IMR-90 (cell line): ENCODE measurements around the gene PTPRN2. TPM values are rescaled to one million over a fixed set of nuclear protein-coding genes. Genes with fewer than 3 reads are reported as not detected.

Experiments used
- ATAC-seq: fragments of 200-7000 bp; cut with Tn5 transposase; 2 replicates; pipeline ENCODE4 v1.9.1; 2020; ENCODE audit warnings: low read depth, mild to moderate bottlenecking, moderate library complexity
- BruUV-seq: library from RNA; stranded (reverse); fragments of 400-500 nt; replicated peaks from 2 replicates; lab custom pipeline; 2021; lab: Mats Ljungman, UMichigan
- CTCF ChIA-PET: fragments of 300-600 bp; formaldehyde crosslinking; extraction: SDS; loops from one replicate; lab custom pipeline; 2021; ENCODE audit warnings: antibody characterized with exemption; lab: Yijun Ruan, JAX
- POLR2A ChIA-PET: fragments of 300-600 bp; sonication (Branson Sonifier 250); formaldehyde crosslinking; loops from one replicate; lab custom pipeline; 2022; ENCODE audit warnings: antibody characterized with exemption; ENCODE audit not compliant: unreplicated experiment; lab: Charles Lee
- DNase-seq: peaks from one replicate; pipeline ENCODE4 v3.0.0; 2013
- H2AFZ ChIP-seq: replicated peaks from 2 replicates; pipeline ENCODE3; 2013; ENCODE audit warnings: low read length, mild to moderate bottlenecking; ENCODE audit not compliant: poor library complexity
- H2AK5ac ChIP-seq: 2 replicates; pipeline ENCODE4 v1.6.1; 2013; ENCODE audit warnings: low read depth, low read length, inconsistent platforms
- H2AK9ac ChIP-seq: replicated peaks from 2 replicates; pipeline ENCODE3; 2013; ENCODE audit warnings: mild to moderate bottlenecking, low read depth, low read length, moderate library complexity; ENCODE audit not compliant: poor library complexity
- H2BK120ac ChIP-seq: 2 replicates; pipeline ENCODE4 v1.6.1; 2013; ENCODE audit warnings: low read depth, low read length, inconsistent platforms
- H2BK15ac ChIP-seq: 3 replicates; pipeline ENCODE4 v1.6.1; 2013; ENCODE audit warnings: low read depth, low read length, inconsistent platforms
- H2BK20ac ChIP-seq: 2 replicates; pipeline ENCODE4 v1.6.1; 2013; ENCODE audit warnings: low read depth, mild to moderate bottlenecking, inconsistent platforms, low read length, moderate library complexity
- H2BK5ac ChIP-seq: 2 replicates; pipeline ENCODE4 v1.6.1; 2013; ENCODE audit warnings: mild to moderate bottlenecking, low read depth, low read length, inconsistent platforms; ENCODE audit not compliant: poor library complexity, severe bottlenecking
- H3K14ac ChIP-seq: replicated peaks from 2 replicates; pipeline ENCODE4 v1.6.1; 2013; ENCODE audit warnings: low read depth, low read length, inconsistent platforms
- H3K18ac ChIP-seq: 2 replicates; pipeline ENCODE4 v1.6.1; 2013; ENCODE audit warnings: low read depth, low read length, control low read depth
- H3K23ac ChIP-seq: 2 replicates; pipeline ENCODE4 v1.6.1; 2013; ENCODE audit warnings: low read depth, low read length, inconsistent platforms
- H3K27ac ChIP-seq: 2 replicates; pipeline ENCODE4 v1.5.1; 2013; ENCODE audit warnings: mild to moderate bottlenecking, control low read depth, low read length; ENCODE audit not compliant: insufficient read depth
- H3K27me3 ChIP-seq: 2 replicates; pipeline ENCODE4 v1.6.1; 2013; ENCODE audit warnings: low read length; ENCODE audit not compliant: control insufficient read depth, insufficient read depth
- H3K36me3 ChIP-seq: 2 replicates; pipeline ENCODE4 v1.6.1; 2013; ENCODE audit warnings: low read length, mixed read lengths; ENCODE audit not compliant: control insufficient read depth, insufficient read depth
- H3K4ac ChIP-seq: 2 replicates; pipeline ENCODE4 v1.6.1; 2013; ENCODE audit warnings: low read depth, low read length, inconsistent platforms
- H3K4me1 ChIP-seq: 2 replicates; pipeline ENCODE4 v1.6.1; 2013; ENCODE audit warnings: low read length, mixed read lengths; ENCODE audit not compliant: control insufficient read depth, insufficient read depth
- H3K4me2 ChIP-seq: 2 replicates; pipeline ENCODE4 v1.6.1; 2013; ENCODE audit warnings: low read depth, mild to moderate bottlenecking, control low read depth, low read length, moderate library complexity
- H3K4me3 ChIP-seq: 2 replicates; pipeline ENCODE4 v1.5.1; 2013; ENCODE audit warnings: low read depth, mild to moderate bottlenecking, control low read depth, low read length, moderate library complexity; ENCODE audit not compliant: insufficient read depth
- H3K56ac ChIP-seq: 2 replicates; pipeline ENCODE4 v1.6.1; 2013; ENCODE audit warnings: low read length, inconsistent platforms; ENCODE audit not compliant: insufficient read depth; ENCODE audit errors: extremely low read depth
- H3K79me1 ChIP-seq, 2 experiments: 2 replicates each; pipeline ENCODE4 v1.6.1; 2013; ENCODE audit warnings: low read length in 2 of 2, inconsistent platforms in 1 of 2, low read depth in 1 of 2
- H3K9ac ChIP-seq: 2 replicates; pipeline ENCODE4 v1.6.1; 2013; ENCODE audit warnings: low read depth, low read length, control low read depth
- H3K9me1 ChIP-seq: 2 replicates; pipeline ENCODE4 v1.6.1; 2013; ENCODE audit warnings: low read length, inconsistent platforms; ENCODE audit not compliant: insufficient read depth
- H3K9me3 ChIP-seq: 2 replicates; pipeline ENCODE4 v1.6.1; 2013; ENCODE audit warnings: low read length; ENCODE audit not compliant: control insufficient read depth, insufficient read depth
- H4K20me1 ChIP-seq: 2 replicates; pipeline ENCODE4 v1.6.1; 2013; ENCODE audit warnings: low read length, inconsistent platforms; ENCODE audit not compliant: insufficient read depth
- H4K5ac ChIP-seq: 2 replicates; pipeline ENCODE4 v1.6.1; 2013; ENCODE audit warnings: mild to moderate bottlenecking, low read depth, low read length, control low read depth
- H4K8ac ChIP-seq, 2 experiments: 2 replicates each; pipeline ENCODE4 v1.6.1; 2013; ENCODE audit warnings: low read depth in 2 of 2, low read length in 2 of 2, control low read depth in 1 of 2, inconsistent platforms in 1 of 2
- H4K91ac ChIP-seq: 2 replicates; pipeline ENCODE4 v1.6.1; 2013; ENCODE audit warnings: low read depth, low read length, inconsistent platforms; ENCODE audit not compliant: insufficient read depth
- BHLHE40 ChIP-seq: fragments of 150-350 bp; IDR thresholded peaks from 2 replicates; pipeline ENCODE4 v1.6.1; 2016; ENCODE audit warnings: mild to moderate bottlenecking, low read depth, low read length
- CEBPB ChIP-seq: IDR thresholded peaks from 2 replicates; pipeline ENCODE4 v1.6.1; 2012; ENCODE audit warnings: low read depth, low read length, improper control_type of control experiment
- CHD1 ChIP-seq: IDR thresholded peaks from 2 replicates; pipeline ENCODE4 v1.6.1; 2012; ENCODE audit warnings: low read depth, low read length, improper control_type of control experiment
- ELK1 ChIP-seq: fragments of 150-350 bp; IDR thresholded peaks from 2 replicates; pipeline ENCODE4 v1.6.1; 2016; ENCODE audit warnings: low read depth, mild to moderate bottlenecking, low read length, moderate library complexity, borderline replicate concordance
- FOS ChIP-seq: fragments of 150-350 bp; IDR thresholded peaks from 2 replicates; pipeline ENCODE4 v1.6.1; 2016; ENCODE audit warnings: low read depth, low read length
- MAFK ChIP-seq: IDR thresholded peaks from 2 replicates; pipeline ENCODE4 v1.6.1; 2012; ENCODE audit warnings: low read depth, low read length, improper control_type of control experiment
- MAZ ChIP-seq: IDR thresholded peaks from 2 replicates; pipeline ENCODE4 v1.6.1; 2012; ENCODE audit warnings: low read depth, mild to moderate bottlenecking, low read length, improper control_type of control experiment, moderate library complexity, borderline replicate concordance
- MXI1 ChIP-seq: IDR thresholded peaks from 2 replicates; pipeline ENCODE4 v1.6.1; 2012; ENCODE audit warnings: low read depth, mild to moderate bottlenecking, low read length, moderate library complexity, borderline replicate concordance
- NFE2L2 ChIP-seq: fragments of 150-350 bp; IDR thresholded peaks from 2 replicates; pipeline ENCODE4 v1.6.1; 2016; ENCODE audit warnings: low read depth, mild to moderate bottlenecking, low read length
- POLR2A ChIP-seq: IDR thresholded peaks from 2 replicates; pipeline ENCODE4 v1.6.1; 2012; ENCODE audit warnings: mild to moderate bottlenecking, low read depth, low read length
- RAD21 ChIP-seq: IDR thresholded peaks from 2 replicates; pipeline ENCODE4 v1.6.1; 2012; ENCODE audit warnings: low read length, improper control_type of control experiment
- RCOR1 ChIP-seq: IDR thresholded peaks from 2 replicates; pipeline ENCODE4 v1.6.1; 2012; ENCODE audit warnings: mild to moderate bottlenecking, low read length, improper control_type of control experiment; ENCODE audit not compliant: insufficient replicate concordance
- RFX5 ChIP-seq: IDR thresholded peaks from 2 replicates; pipeline ENCODE4 v1.8.0; 2012; ENCODE audit warnings: low read depth, mild to moderate bottlenecking, low read length, moderate library complexity
- SMC3 ChIP-seq: fragments of 150-350 bp; IDR thresholded peaks from 2 replicates; pipeline ENCODE4 v1.6.1; 2016; ENCODE audit warnings: low read depth, mild to moderate bottlenecking, antibody characterized with exemption, low read length, moderate library complexity
- WGBS, 2 experiments: methylation state at CpG; one replicate each; pipeline versions ENCODE4 v1.1.5 to v1.1.7; 2013; ENCODE audit warnings: missing lambda C conversion rate in 2 of 2; ENCODE audit not compliant: insufficient read length in 1 of 2; ENCODE audit errors: extremely low coverage in 2 of 2; 5-methylcytosine and 5-hydroxymethylcytosine counted together
- dilution Hi-C: fragments of 300-500 bp; cut with HindIII; formaldehyde crosslinking; loops from one replicate; pipeline ENCODE4 v1.14.3; 2018; ENCODE audit warnings: low sequenced_read_pairs; ENCODE audit not compliant: unreplicated experiment
- in situ Hi-C: fragments of 300-500 bp; cut with MboI; formaldehyde crosslinking; loops from 3 replicates; pipeline ENCODE4 v1.14.3; 2019; ENCODE audit warnings: low sequenced_read_pairs, inconsistent platforms, mixed read lengths
- intact Hi-C: fragments of 100-400 bp; cut with micrococcal nuclease; formaldehyde crosslinking; loops from 2 replicates; pipeline ENCODE4 v1.10.0; 2022
- polyA plus RNA-seq, 3 experiments: library from polyadenylated mRNA; depleted of rRNA; stranded (reverse); fragments of >200 nt; gene quantifications; 2 replicates each; pipeline ENCODE4 v1.2.3, GENCODE V29; 2012; ENCODE audit warnings: low replicate concordance in 1 of 3
- total RNA-seq: library from RNA; depleted of rRNA; stranded (reverse); fragments of >200 nt; gene quantifications from 2 replicates; pipeline ENCODE4 v1.2.3, GENCODE V29; 2012
- TF ChIP-seq, protein P1 (sequence below): conservative IDR thresholded peaks from 2 replicates; pipeline ENCODE4 v1.5.1; 2012; ENCODE audit warnings: mild to moderate bottlenecking, low read depth, low read length, improper control_type of control experiment
- TF ChIP-seq, protein P2 (sequence below): fragments of 150-350 bp; IDR thresholded peaks from 2 replicates; pipeline ENCODE4 v1.6.1; 2017; ENCODE audit warnings: mild to moderate bottlenecking, antibody characterized with exemption, low read length, low read depth

Gene PTPRN2
- total and polyA plus RNA-seq, 2 of the 4 experiments (the other 2 are of a cell fraction), result 0.03 TPM; not detected in 1

DNA sequence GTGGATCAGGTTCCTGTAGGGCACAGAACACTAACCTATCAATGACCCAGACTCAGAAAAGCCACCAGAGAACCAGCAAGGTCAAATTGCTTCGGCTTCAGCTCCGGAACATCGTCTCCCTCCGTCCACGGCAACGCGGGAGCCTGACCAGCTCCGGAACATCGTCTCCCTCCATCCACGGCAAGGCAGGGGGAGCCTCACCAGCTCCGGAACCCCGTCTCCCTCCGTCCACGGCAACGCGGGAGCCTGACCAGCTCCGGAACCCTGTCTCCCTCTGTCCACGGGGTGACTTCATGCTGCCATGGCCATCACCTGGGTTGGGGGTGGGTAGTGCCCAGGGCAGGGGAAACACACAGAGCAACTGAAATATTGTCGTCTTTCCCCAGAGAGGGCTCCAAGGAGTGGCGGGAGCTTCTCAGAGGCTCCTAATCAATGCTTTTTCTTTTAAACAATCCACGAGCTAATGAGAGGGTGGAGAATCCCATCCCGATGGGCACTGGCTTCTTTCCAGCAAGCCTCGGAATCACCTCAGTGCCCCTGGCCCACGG, 847.3 kb downstream of the PTPRN2 start:
- Histone ChIP-seq H2BK120ac (no peak overlapping the region), H2BK15ac (no peak overlapping the region), H2AK9ac (no peak overlapping the region), H3K14ac (no peak overlapping the region), H3K36me3 (no peaks in the 10 kb centered on the region), H3K9me3 (peaks cover 62% of the 10 kb centered on the region), H3K4ac (no peak overlapping the region), H3K18ac (no peak overlapping the region), H2BK20ac (no peak overlapping the region), H3K27ac (no peak overlapping the region), H3K9me1 (no peaks in the 10 kb centered on the region), H4K5ac (no peak overlapping the region), H3K79me1 (no peaks in the 10 kb centered on the region), H2AFZ (no peak overlapping the region), H4K91ac (no peak overlapping the region), H2AK5ac (no peak overlapping the region), H3K56ac (no peak overlapping the region), H3K27me3 (no peaks in the 10 kb centered on the region), H4K8ac (no peak overlapping the region), H3K23ac (no peak overlapping the region), H4K20me1 (no peaks in the 10 kb centered on the region), H3K4me1 (no peaks in the 10 kb centered on the region), H3K4me3 (no peak overlapping the region), H3K9ac (no peak overlapping the region), H3K4me2 (no peak overlapping the region), H2BK5ac (no peak overlapping the region)
- CTCF ChIA-PET, result no interaction called here
- WGBS, 2 experiments, result no CpG with 5 or more reads among the region's 24 CpGs
- no peak for DNase-seq
- ATAC-seq, result no peak
- intact Hi-C loops, result no loop called here
- POLR2A ChIA-PET, result no interaction called here
- dilution Hi-C loops, result no loop called here
- in situ Hi-C loops, result no loop called here
- no TSS peak for BruUV-seq
- TF ChIP-seq CHD1 (no peak), NFE2L2 (no peak), MXI1 (no peak), ELK1 (no peak), RCOR1 (no peak), POLR2A (no peak), RFX5 (no peak), CEBPB (no peak), MAFK (no peak), RAD21 (no peak), FOS (no peak), BHLHE40 (no peak), SMC3 (no peak), MAZ (no peak)
- TF ChIP-seq, protein P1, sequence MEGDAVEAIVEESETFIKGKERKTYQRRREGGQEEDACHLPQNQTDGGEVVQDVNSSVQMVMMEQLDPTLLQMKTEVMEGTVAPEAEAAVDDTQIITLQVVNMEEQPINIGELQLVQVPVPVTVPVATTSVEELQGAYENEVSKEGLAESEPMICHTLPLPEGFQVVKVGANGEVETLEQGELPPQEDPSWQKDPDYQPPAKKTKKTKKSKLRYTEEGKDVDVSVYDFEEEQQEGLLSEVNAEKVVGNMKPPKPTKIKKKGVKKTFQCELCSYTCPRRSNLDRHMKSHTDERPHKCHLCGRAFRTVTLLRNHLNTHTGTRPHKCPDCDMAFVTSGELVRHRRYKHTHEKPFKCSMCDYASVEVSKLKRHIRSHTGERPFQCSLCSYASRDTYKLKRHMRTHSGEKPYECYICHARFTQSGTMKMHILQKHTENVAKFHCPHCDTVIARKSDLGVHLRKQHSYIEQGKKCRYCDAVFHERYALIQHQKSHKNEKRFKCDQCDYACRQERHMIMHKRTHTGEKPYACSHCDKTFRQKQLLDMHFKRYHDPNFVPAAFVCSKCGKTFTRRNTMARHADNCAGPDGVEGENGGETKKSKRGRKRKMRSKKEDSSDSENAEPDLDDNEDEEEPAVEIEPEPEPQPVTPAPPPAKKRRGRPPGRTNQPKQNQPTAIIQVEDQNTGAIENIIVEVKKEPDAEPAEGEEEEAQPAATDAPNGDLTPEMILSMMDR, result no peak
- TF ChIP-seq, protein P2, sequence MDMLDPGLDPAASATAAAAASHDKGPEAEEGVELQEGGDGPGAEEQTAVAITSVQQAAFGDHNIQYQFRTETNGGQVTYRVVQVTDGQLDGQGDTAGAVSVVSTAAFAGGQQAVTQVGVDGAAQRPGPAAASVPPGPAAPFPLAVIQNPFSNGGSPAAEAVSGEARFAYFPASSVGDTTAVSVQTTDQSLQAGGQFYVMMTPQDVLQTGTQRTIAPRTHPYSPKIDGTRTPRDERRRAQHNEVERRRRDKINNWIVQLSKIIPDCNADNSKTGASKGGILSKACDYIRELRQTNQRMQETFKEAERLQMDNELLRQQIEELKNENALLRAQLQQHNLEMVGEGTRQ, result no peak
